HG02885 (cell line): ENCODE data around the gene RNF26.

ENCODE experiments used
- ATAC-seq: cut with Tn5 transposase; IDR thresholded peaks from one replicate; pipeline ENCODE4 v1.9.1; 2021; ENCODE audit warnings: mild to moderate bottlenecking; ENCODE audit not compliant: unreplicated experiment, poor library complexity

RNF26 gene

GRCh38 chr11:119368121-119369034, 34.1 kb downstream of the RNF26 start:
- ATAC-seq: no peak

- ATAC-seq: no peak
Observed at GRCh38 chr11:119369132-119369925, 35.0 kb downstream of the RNF26 start.

GRCh38 chr11:119370486-119371046, 36.2 kb downstream of the RNF26 start:
- no peak for ATAC-seq

- ATAC-seq: no peak
Observed at GRCh38 chr11:119371067-119371601, 36.8 kb downstream of the RNF26 start.

GRCh38 chr11:119371778-119372182, 37.5 kb downstream of the RNF26 start:
- ATAC-seq: no peak

GRCh38 chr11:119372260-119373058, 38.1 kb downstream of the RNF26 start:
- ATAC-seq: no peak

GRCh38 chr11:119373059-119373920, 39.0 kb downstream of the RNF26 start:
- ATAC-seq: no peak

- no peak for ATAC-seq
Observed at GRCh38 chr11:119373921-119374631, 39.7 kb downstream of the RNF26 start.

- ATAC-seq: no peak
Observed at GRCh38 chr11:119374632-119375336, 40.5 kb downstream of the RNF26 start.

GRCh38 chr11:119375337-119376196, 41.2 kb downstream of the RNF26 start:
- no peak for ATAC-seq

GRCh38 chr11:119376197-119376847, 42.0 kb downstream of the RNF26 start:
- no peak for ATAC-seq

- no peak for ATAC-seq
Observed at GRCh38 chr11:119377112-119377901, 43.0 kb downstream of the RNF26 start.

GRCh38 chr11:119377961-119378667, 43.8 kb downstream of the RNF26 start:
- no peak for ATAC-seq

GRCh38 chr11:119378851-119379465, 44.6 kb downstream of the RNF26 start:
- ATAC-seq: no peak
